ENCODE data around the gene SBK3. TPM values are rescaled to one million over a fixed set of nuclear protein-coding genes. Genes with fewer than 3 reads are reported as not detected.
"Not testable (repeated sequence)": the region's sequence is repeated elsewhere in the genome, so short reads cannot be mapped to it uniquely, and the experiment has no call there.

The SBK3 gene
- polyA plus RNA-seq, 10 donors: 0.12 to 0.49 (median 0.12) TPM; not detected in 7

- DNase-seq: peak in 1 of 3 donors; percentile 47
These were observed 25.7 kb downstream of the SBK3 start for GRCh38 chr19:55519451-55520311.

- peak; percentile 89 to 95 (median 93) for DNase-seq
These were observed 28.3 kb downstream of the SBK3 start for GRCh38 chr19:55516878-55517620.

GRCh38 chr19:55508120-55508519, 37.2 kb downstream of the SBK3 start:
- no peak for DNase-seq

GRCh38 chr19:55504981-55505380, 40.4 kb downstream of the SBK3 start:
- no peak for DNase-seq

GRCh38 chr19:55504252-55504603, 41.1 kb downstream of the SBK3 start:
- no peak for DNase-seq

GRCh38 chr19:55503502-55504251, 41.7 kb downstream of the SBK3 start:
- DNase-seq: peak; percentile 90 to 98 (median 95)

GRCh38 chr19:55503157-55503501, 42.2 kb downstream of the SBK3 start:
- peak in 1 of 3 donors; percentile 14 for DNase-seq

GRCh38 chr19:55502197-55502952, 43.0 kb downstream of the SBK3 start:
- DNase-seq: no peak

- no peak for DNase-seq
These were observed 44.9 kb downstream of the SBK3 start for GRCh38 chr19:55500368-55500952.

GRCh38 chr19:55498246-55498840, 47.0 kb downstream of the SBK3 start:
- DNase-seq: no peak

- no peak for DNase-seq
These were observed 47.6 kb downstream of the SBK3 start for GRCh38 chr19:55497763-55498162.

- DNase-seq: not testable (repeated sequence)
These were observed 48.5 kb downstream of the SBK3 start for GRCh38 chr19:55496820-55497219.

GRCh38 chr19:55495646-55496349, 49.5 kb downstream of the SBK3 start:
- DNase-seq: no peak

- peak in 1 of 3 donors; percentile 81 for DNase-seq
These were observed 51.1 kb downstream of the SBK3 start for GRCh38 chr19:55494172-55494761.

GRCh38 chr19:55493645-55494171, 51.6 kb downstream of the SBK3 start:
- DNase-seq: no peak

- peak in 2 of 3 donors; percentile 85 to 88 for DNase-seq
These were observed 52.2 kb downstream of the SBK3 start for GRCh38 chr19:55493052-55493644.

- no peak for DNase-seq
These were observed 52.9 kb downstream of the SBK3 start for GRCh38 chr19:55492362-55492944.

GRCh38 chr19:55491546-55492360, 53.6 kb downstream of the SBK3 start:
- DNase-seq: peak in 1 of 3 donors; percentile 47
